SK-N-MC (cell line): Measurements from ENCODE around the gene KATNIP.

Experiments used
- EZH2 ChIP-seq: fragments of 200-600 bp; sonication (generic); IDR thresholded peaks from one replicate; pipeline ENCODE4 v1.6.1; 2017; ENCODE audit warnings: antibody characterized with exemption
- POLR2AphosphoS5 ChIP-seq: IDR thresholded peaks from 2 replicates; pipeline ENCODE4 v1.6.1; 2012; ENCODE audit warnings: mild to moderate bottlenecking, low read depth, low read length, borderline replicate concordance

DNA sequence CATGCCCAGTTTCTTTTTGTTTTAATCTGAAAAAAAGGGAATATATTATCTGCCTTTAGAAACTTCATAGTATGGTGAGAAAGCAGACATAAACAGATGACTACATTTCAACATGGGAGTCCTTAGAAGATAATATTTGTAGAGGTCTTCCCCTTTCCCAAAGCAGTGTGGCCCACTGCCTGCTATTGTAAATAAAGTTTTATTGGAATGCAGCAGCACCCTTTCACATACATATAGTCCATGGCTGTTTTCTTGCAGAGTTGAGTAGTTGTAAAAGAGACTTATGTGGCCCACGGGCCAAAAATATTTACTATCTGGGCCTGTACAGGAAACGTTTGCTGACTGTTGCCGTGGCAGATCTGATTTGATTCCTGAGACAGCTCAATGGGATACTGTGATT, 8.5 kb downstream of the KATNIP start:
- TF ChIP-seq POLR2AphosphoS5 (no peak), EZH2 (no peak)
